Measurements from ENCODE around the gene PINLYP.
"Not testable (repeated sequence)": the region's sequence is repeated elsewhere in the genome, so short reads cannot be mapped to it uniquely, and the experiment has no call there.

Gene PINLYP
- total RNA-seq: 0.49 to 1.5 (median 0.63) reads per million in 3 experiments

DNA sequence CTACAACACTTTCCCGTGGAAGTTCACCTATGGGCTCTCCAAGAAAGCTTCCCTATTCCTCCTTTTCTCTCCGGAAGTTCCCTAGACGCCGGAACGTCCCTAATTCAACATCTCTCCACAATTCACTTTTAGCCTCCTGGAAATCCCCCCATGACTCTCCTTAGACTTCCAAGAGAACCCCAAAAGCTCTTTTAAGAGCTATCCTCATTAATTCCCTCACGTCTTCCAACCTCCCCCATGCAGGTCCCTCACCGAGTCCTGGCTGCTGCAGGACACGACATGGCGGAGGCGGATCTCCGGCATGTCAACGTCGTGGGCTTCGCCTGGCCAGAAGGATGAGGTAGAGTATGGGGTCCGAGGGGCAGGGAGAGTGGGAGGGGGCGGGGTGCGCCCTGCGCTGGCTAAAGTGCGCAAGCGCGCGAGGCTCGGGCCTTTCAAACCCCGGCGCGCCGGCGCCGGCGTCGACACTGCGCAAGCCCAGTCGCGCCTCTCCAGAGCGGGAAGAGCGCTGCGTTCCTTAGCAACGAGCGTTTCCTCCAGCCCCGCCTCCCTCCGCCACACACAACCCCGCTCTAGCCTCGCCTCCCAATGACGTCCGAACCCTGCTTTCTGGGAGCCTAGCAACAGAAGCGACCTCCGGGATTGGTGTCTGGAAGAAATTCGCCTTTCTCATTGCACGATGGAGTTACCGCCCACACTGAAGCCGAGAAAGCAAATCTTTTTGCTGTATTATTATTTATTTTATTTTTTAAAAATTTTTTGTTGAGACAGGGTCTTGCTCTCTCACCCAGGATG, at the start of gene PINLYP, which contains the start of gene XRCC1:
Gene PINLYP (plus strand): TSS at position 646 of the 795 bp plus-strand sequence. CDS start 1,391 bp downstream, outside the sequence.
Gene XRCC1 (minus strand): TSS at position 372 of the 795 bp plus-strand sequence. CDS start 69 bp downstream, at position 303.
- DNase-seq: peak; percentile 97

DNA sequence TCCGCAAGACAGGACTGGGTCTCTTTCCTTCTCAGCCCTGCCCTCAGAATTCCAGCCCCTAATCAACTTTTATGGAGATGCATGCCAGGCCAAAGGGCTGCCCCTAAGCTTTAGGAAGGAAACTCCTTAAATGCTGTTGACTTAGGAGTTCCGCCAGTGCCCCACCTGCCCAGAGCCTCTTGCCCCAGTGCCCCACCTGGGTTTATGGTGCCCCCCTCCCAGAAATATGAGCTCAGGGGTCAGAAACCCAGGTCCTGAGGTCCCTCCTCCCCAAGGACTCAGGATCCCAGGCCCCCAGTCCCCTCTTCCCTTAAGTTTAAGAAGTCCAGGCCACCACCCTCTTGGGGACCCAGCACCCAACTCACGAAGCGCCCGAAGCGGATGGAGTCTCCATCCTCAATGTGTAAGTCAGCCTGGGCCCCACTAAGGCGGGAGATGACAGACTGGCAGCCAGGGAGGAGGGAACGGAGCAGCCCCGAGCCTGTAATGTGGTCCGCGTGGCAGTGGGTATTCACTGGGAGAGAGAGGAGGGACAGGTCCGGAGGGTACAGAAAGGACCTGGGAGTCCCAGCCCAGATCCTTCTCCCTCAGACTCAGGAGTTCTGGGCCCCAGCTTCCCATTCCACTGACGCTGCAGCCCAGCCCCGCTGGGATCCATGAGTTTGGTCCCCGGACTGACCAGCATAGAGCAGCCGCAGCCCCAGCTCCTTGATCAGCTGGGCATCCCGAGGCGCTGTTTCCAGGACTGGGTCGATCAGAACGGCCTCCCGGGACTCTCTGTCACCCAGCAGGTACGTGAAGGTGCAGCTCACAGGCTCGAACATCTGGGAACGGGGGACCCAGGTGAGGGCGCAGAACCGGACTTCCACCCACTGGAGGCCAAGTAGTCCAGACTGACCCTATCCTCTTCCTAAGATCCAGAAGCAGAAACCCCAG, 49.5 kb upstream of the PINLYP start:
- no peak for DNase-seq

DNA sequence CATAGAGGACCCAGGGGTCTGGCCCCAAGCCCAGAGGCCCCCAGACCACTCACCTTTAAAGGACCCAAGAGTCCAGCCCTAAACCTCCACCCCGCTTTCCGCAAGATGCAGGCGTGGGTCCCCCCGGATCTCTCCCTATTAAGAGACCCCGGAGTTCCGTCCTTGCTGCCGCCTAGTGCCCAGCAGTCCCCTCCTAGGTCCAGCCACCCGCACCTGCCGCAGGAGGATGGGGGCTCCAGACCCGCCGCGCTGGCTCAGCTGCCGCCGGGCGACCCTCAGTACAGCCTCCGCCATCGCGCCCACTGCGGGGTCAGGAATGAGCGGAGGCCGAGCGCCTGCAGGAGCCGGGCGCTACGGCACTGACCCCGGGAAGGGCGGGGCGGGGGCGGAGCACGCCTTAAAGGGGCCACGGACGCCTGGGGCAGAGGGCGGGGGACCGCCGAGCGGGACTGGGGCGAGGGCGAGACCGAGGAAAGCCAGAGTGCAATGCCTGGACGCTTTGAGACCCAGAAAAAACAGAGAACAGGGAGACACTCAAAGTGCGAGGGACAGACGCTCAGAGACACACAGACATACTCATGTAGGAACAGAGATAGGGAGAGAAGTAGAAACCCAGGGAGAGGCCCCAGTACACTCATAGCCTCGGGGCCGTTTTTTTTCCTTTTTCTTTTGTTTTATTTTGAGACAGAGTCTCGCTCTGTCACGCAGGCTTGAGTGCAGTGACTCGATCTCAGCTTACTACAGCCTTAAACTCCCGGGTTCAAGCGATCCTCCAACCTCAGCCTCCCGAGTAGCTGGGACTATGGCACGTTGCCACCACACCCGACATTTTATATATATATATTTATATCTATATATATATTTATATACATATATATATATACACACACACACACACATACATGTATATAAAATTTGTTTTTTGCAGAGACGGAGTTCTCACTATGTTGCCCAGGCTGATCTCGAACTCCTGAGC, 48.4 kb upstream of the PINLYP start, which contains the start of gene ETHE1:
Gene ETHE1 (minus strand): TSS at position 318 of the 976 bp plus-strand sequence. CDS start 24 bp downstream, at position 294.
- peak; percentile 53 for DNase-seq

- DNase-seq: no peak
Observed at GRCh38 chr19:43527860-43528622, 47.6 kb upstream of the PINLYP start.

DNA sequence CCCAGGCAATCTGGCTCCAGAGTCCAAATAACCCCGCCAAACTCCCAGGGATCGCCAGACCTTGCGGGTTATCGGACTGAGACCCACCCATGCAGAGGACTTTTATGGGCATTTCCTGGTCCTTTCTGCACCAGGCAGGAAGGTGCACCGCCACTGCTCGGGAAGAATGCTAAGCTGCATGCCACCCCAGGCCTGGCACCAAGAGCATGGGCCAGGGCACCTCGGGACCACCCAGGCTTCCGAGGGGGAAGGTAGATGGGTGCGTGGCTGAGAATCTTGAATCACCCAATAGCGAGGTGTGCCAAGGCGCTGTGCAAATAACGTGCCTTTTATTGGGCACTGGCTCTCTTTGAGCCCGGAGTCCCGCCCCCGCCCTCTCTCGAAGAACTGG, 43.0 kb upstream of the PINLYP start:
- no peak for DNase-seq

- DNase-seq: peak; percentile 83
Observed at GRCh38 chr19:43532962-43533545, 42.5 kb upstream of the PINLYP start, which contains the start of gene ZNF575. TSS of gene ZNF575 (plus strand) at chr19:43533188. CDS start at chr19:43534423, 1,235 bp downstream.

- DNase-seq: peak; percentile 87
Observed at GRCh38 chr19:43533546-43534304, 41.9 kb upstream of the PINLYP start.

- no peak for DNase-seq
Observed at GRCh38 chr19:43534305-43534815, 41.2 kb upstream of the PINLYP start.

DNA sequence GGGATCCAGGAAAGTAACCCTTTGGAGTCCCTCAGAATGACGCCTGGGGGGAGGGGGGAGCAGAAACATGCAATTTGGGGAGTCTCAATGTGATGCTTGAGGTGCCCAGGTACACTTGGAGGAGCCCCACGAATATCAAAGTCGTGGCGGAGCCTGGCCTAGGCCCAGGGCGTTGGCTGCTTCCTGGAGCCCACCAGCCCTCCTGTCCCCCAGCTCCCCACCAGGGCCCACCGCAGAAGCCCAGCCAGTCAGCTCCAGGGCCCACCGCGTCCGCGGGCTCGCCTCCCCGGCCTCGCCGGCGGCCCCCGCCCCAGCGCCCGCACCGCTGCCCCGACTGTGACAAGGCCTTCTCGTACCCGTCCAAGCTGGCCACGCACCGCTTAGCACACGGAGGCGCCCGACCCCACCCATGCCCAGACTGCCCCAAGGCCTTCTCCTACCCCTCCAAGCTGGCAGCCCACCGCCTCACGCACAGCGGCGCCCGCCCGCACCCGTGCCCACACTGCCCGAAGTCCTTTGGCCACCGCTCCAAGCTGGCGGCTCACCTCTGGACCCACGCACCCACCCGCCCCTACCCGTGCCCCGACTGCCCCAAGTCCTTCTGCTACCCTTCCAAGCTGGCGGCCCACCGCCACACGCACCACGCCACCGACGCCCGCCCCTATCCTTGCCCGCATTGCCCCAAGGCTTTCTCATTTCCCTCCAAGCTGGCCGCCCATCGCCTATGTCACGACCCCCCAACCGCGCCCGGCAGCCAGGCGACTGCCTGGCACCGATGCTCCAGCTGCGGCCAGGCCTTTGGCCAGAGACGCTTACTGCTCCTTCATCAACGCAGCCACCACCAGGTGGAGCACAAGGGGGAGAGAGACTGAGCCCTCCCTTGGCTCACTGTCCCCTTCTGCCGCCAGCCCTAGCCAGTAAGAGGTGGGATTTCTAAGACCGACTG, 40.5 kb upstream of the PINLYP start:
- DNase-seq: no peak

DNA sequence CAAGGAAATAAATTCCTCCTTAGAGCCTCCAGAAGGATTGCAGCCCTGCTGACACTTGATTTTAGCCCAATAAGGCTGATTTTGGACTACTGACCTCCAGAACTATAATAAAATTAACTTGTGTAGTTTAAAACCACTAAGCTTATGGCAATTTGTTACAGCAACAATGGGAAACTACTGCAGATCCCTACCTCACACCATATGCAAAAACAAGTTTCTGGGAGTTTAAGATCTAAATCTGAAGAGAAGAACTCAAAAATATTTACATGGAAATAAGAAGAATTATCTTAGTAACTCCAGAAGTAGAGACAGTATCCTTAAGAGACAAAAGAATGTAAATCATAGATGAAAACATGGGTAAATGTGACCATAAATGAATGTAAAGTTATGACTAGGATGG, 36.7 kb upstream of the PINLYP start:
- DNase-seq: no peak

DNA sequence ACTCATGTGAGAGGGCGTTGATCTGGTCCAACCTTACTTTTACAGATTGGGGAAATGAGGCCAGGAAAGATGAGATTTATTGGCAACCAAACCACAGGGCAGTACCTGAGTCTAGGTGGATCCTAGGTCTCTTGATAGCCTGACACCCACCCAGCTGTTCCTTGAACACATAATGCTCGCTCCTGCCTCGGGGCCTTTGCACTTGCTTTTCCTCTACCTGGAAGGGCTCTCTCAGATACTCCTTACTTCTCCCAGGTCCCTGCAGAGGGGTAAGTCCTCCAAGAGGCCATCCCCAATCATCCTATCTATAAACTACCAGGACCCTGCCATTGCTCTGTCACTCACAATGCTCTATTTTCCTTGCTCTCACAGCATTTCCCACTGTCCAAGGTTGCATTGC, 35.2 kb upstream of the PINLYP start:
- DNase-seq: no peak

DNA sequence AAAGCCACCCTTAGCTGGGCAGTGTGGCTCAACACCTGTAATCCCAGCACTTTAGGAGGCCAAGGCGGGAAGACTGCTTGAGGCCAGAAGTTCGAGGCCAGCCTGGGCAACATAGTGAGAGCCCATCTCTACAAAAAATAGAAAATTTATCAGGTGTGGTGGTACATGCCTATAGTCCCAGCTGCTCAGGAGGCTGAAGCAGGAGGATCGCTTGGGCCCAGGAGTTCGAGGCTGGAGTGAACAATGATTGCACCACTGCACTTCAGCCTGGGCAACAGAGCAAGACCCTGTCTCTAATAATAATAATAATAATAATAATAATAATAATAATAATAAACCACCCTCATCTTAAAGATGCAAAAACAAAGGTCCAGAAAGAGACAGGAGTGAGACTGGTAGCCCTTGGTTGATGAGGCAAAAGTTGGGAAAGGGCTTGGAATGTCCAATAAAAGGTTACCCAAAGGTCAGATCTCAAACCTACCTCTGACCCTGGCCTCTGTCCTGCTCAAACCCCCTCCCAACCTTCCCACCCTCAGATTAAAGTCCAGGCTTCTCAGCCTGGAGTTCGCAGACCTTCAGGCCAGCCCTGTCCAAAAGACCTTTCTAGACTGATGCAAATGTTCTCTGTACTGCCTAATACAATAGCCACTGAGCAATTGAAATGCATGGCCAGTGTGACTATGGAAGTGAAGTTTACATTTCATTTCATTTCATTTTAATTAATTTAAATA, 33.5 kb upstream of the PINLYP start:
- DNase-seq: no peak

DNA sequence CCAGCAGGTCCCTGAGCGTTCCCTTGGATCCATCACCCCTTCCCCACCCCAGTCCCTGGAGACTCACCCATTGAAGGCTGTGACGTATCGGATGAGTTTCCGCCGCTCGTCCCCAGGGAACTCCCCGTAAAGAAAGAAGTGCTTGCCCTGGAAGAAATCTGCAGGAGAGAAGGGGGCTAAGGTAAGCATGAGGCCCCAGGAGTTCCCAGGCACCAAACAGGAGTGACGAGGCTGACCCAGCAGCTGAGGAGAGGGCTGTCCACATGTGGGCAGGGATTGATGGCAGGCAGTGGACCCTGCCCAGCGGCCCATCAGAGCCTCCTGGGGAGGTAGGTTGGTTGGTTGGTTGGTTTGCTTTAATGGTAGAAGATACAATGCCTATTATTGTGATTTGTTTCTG, 31.5 kb upstream of the PINLYP start:
- no peak for DNase-seq

- no peak for DNase-seq
Observed at GRCh38 chr19:43545276-43545675, 30.3 kb upstream of the PINLYP start.

DNA sequence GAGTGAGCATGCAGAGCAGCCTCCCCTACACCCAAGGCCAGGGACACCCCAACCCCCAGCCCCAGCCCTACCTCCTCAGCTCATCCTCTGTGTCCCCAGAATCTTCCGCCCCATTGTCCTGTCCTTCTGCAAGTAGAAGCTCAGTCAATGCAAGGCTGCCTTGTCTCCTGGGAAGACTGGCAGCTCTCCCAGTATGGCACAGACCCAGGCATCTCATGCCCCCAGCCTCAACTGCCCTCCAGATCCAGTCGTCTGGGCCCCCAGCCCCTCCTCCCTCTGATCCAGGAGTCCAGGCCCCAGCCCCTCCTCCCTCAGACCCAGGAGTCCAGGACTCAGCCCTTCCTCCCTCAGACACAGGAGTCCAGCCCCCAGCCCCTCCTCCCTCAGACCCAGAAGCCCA, 29.6 kb upstream of the PINLYP start:
- DNase-seq: no peak

DNA sequence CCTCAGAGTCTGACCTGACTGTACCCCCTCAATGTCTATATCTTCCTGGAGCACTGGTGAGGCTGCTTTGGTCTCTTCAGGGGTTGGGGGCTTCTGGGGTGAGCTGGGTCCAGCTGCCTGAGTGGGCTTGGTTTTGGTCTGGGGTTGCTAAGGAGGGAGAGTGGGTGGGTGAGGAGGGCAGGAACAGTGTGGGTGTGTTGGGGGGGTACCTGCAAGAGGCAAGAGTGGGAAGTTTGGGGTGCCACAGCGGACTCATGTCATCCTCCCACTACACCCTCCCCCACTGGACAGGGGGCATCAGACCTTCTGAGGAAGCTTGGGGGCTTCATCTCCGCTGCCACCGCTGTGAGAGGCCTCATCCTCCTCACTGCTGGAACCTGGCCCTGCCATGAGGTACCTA, 29.0 kb upstream of the PINLYP start:
- no peak for DNase-seq

- DNase-seq: not testable (repeated sequence)
Observed at GRCh38 chr19:43547926-43548325, 27.7 kb upstream of the PINLYP start.

DNA sequence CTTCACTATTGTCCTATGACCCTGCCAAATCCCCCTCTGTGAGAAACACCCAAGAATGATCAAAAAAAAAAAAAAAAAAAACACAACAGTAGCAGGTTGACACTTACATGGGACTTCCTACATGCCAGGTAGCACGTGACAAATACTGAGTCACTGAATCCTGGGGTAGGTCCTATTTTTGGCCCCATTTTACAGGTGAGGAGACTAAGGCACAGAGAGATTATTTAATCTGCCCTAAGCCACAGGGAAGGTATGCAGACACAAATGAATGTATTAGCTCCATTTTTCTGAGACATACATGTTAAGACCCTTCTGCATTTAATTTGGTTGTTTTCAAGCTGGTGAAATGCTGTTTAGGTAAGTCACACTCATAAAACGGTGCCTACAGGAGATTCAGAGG, 26.9 kb upstream of the PINLYP start:
- no peak for DNase-seq
